DMS53 treated with DMSO at 0.1 percent for 48 hours (cell line): ENCODE results near the gene PCNT.
"Not testable (repeated sequence)": the region's sequence is repeated elsewhere in the genome, so short reads cannot be mapped to it uniquely, and the experiment has no call there.

Experiments used
- DNase-seq: peaks from one replicate; lab custom pipeline; 2025; ENCODE audit not compliant: unreplicated experiment; lab: John Stamatoyannopoulos, UW

Gene PCNT

DNA sequence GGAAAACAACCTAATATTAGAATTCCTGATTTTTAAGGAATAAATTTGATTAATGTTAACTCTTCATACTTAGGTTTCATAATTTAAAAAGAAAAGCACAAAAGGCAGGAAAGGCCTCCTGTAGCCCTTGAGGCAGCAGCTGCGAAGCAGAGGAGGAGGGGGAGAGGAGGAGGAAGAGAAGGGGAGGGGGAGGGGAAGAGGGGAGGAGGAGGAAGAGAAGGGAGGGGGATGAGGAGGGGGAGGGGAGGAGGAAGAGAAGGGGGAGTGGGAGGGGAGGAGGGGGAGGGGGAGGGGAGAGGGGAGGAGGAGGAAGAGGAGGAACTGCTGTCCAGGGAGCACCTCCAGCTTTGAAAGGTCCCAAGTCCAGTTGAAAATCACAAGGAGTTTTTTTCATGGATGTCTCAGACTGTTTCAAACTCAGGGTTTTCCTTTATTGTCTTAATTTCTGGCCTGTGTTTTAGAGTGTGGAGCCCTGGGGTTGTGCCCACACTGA is 99.6 kb downstream of the PCNT start:
- DNase-seq: no peak

DNA sequence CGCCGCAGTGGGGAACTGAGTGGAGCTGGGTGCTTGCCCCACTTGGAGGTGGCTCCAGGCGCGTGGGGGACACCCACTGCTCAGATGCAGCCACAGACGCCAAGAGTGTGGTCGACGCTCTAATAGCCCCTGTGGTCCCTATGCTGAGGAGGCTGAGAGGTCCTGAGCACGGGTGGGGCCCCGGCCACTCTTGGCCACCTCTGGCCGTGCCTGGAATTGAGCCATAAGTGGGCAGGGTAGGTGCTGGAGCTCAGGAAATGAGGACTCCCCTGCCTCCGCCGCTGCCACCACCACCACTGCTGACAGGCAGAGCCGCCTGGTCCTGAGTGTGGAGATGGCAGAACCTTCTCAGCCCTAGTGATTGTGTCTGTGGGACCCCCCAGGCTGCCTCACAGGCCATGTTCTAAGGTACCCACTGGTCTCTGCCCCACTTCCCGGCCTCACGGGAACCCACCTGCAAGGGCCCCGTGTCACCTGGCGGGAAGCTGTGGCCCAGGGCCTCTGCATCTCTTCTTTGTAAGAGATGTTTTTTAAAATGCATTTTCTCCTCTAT is 100.2 kb downstream of the PCNT start:
- DNase-seq: no peak

DNA sequence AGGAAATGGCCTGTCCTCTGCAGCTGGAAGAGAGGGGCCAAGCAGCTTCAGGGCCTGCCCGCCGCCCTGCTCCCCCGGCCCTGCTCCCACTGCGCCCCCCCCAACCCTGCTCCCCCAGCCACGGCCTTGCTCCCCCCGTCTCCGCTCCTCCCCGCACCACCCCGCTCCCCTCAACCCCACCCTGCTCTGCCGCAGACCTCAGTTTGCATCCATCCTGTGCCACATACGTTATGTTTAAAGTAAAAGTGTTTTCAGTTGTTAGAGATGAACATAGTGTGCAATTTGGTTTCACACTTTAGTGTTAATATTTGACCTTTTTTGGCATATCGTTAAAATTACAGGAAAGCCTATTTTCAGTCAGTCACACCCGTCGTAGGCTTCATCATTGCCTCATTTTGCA is 100.7 kb downstream of the PCNT start:
- DNase-seq: no peak

DNA sequence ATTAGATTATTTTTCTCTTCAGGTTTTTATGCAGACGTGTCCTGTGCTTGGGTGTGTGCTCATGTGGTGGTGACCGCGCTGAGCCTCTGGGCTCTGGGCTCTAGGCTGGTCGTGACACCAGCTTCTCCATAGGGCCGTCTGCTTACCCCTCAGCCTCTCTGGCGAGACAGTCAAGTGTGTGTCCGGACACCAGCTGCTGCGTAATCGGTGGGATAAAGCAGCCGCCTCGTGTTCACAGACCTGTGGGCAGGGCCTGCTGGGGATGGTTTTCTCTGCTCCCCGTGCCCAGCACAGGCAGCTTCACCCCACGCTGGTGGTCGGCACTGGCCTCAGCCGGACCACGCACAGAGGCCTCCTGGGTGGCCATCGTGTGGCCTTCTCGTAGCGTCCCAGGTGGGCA is 101.1 kb downstream of the PCNT start:
- DNase-seq: peak; percentile 64

DNA sequence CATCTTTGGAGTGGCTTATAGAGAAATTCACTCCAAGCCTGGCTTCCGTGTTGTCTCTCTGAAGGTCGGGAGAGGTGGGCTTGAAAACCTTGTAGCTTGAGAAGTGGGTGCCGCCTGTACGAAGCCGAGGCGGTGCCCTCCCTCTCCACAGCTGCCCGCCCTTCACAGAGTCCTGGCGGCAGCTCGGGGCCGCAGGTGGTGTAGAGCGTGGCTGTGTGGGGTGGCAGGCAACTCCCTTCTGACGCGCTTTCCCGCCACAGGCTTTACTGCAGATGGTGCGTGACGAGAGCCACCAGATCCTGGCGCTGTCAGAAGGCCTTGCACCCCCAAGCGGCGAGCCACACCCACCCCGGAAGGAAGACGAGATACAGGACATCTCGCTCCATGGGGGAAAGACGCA is 101.6 kb downstream of the PCNT start:
- peak; percentile 64 for DNase-seq

DNA sequence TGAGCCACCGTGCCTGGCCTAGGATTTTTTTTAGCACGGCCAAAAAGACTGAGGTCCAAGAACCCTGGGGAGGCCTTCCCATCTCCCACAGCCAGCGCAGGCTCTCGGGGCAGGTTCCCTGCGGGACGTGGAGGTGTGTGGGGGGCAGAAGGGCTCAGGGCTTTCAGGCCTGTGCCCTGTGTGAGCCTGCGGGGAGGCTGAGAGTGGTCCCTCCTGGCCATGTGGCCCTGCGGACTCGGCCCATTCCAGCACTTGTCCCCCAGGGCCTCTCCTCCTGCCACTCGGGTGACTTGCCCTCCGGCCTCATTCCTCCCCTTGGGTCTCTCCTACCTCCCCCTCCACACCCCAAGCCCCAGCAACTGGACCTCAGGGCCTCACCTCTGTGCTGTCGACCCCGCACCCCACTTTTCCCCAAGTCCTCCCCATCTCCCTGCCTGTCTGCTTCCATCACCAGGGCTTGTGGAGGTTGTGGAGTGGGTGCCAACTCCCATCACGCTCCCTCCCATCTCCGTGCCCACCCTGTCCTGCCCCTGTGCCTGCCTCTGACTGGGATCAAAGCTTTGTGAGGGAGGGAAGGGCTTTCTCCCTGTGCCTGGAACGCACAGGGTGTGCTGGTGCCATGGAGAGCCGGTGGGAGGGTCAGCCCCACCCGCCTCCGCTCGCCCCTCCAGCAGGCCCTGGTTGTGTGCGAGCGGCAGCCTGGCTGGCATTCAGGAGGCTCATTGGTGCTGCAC is 102.5 kb downstream of the PCNT start:
- DNase-seq: no peak

DNA sequence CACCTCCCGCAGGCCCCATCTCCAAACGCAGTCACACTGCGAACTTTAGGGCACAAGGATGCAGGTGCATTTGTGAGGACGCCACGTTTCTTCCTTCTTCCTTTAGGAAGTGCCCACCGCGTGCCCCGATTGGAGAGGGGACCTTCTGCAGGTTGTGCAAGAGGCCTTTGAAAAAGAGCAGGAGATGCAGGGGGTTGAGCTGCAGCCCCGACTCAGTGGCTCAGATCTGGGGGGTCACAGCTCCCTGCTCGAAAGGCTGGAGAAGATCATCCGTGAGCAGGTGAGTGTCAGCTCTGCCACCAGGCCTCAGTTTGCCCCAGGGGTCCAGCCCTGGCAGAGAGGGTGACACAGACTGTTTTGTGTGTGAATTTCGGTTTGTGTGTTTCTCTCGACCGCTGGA is 103.6 kb downstream of the PCNT start:
- DNase-seq: no peak

DNA sequence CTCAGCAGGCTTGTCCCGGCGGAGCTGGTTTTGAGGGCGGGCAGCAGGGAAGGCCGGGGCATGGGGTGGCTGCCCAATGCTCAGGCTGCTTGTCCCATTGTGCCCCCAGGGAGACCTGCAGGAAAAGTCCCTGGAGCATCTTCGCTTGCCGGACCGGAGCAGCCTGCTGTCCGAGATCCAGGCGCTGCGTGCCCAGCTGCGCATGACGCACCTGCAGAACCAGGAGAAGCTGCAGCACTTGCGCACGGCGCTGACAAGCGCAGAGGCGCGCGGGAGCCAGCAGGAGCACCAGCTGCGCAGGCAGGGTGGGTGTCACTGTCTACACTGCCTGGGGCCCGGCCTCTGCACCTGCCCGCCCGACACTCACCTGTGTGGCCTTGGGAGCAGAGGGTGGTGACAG is 104.3 kb downstream of the PCNT start:
- no peak for DNase-seq

DNA sequence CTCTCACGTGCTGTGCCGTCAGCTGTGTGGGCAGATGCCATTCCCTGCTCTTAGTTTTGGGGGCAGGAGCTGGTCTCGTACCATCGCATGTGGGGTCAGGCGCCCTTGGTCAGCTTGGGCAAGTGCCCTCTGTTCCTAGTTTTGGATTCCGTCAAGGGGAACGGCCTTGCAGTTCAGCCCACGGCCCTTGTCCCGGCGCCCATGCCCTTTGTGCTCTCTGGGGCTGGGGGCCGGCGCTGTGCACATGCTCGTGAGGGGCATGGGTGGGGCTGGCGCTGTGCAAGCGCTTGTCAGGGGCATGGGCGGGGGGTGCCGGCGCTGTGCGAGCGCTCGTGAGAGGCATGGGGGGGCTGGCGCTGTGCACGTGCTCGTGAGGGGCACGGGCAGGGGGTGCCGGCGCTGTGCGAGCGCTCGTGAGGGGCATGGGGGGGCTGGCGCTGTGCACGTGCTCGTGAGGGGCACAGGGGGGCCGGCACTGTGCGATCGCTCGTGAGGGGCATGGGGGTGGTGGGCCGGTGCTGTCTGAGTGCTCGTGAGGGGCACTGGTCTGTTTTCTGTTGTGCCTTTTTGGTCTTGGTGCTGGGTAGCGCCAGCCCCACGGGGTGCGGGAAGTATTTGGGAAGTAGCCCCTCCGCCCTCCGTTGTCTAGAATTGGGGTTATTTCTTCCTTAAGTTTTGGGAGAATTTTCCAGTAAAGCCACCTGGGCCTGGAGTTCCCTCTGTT is 105.2 kb downstream of the PCNT start:
- DNase-seq: no peak

DNA sequence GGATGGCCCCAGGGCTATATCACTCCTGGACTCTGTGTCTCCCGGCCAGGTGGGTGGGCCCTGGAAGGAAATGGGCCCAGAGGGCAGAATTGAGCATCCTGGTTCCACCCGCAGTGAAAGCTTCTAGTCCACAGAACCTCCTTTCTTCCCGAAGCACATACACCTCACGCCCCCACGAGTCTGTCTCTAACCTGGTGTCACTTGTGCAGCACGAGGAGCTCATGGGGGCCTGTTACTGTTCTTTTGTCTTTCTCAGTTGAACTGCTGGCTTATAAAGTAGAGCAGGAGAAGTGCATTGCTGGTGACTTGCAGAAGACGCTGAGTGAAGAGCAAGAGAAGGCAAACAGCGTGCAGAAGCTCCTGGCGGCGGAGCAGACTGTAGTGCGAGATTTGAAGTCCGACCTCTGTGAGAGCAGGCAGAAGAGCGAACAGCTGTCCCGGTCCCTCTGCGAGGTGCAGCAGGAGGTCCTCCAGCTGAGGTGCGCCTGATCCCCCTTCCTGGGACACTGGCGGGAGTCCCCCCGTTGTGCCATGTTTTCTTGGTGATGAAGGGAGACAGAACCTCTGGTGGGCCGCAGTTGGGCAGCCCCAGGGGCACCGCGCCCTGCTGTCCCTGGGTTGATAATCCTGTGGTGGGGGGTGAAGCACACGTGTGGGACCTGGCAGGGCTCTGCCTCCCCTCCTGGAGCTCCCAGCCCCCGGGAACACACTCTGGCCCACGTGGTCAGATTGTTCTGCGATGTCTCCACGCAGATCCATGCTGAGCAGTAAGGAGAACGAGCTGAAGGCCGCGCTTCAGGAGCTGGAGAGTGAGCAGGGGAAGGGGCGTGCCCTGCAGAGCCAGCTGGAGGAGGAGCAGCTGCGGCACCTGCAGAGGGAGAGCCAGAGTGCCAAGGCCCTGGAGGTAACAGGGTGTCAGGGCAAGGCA is 106.1 kb downstream of the PCNT start:
- no peak for DNase-seq

DNA sequence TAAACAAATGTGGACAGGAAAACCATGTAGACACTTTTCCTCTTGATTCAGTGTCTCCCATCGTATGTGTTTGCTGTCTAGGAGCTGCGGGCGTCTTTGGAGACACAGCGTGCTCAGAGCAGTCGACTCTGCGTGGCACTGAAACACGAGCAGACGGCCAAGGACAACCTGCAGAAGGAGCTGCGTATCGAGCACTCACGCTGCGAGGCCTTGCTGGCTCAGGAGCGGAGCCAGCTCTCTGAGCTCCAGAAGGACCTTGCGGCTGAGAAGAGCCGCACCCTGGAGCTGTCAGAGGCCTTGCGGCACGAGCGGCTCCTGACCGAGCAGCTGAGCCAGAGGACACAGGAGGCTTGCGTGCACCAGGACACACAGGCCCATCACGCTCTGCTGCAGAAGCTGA is 107.5 kb downstream of the PCNT start:
- no peak for DNase-seq

DNA sequence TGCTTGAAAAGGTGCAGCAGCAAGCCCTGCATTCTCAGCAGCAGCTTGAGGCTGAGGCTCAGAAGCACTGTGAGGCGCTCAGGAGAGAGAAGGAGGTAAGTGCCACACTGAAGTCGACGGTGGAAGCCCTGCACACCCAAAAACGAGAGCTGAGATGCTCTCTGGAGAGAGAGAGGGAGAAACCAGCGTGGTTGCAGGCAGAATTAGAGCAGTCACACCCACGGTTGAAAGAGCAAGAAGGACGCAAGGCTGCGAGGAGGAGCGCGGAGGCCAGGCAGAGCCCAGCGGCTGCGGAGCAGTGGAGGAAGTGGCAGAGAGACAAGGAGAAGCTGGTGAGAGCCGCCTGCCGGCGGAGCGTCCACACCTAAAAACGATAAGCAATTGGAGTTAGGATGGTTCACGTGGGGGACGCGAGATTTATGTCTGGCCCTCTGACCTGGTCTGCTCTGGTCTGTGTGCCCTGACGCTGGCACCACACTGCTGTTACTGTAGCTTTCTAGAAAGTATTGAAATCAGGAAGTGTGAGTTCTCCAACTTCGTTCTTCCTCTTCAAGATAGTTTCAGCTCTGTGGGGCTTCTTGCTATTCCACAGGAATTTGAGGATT is 108.0 kb downstream of the PCNT start:
- DNase-seq: no peak

DNA sequence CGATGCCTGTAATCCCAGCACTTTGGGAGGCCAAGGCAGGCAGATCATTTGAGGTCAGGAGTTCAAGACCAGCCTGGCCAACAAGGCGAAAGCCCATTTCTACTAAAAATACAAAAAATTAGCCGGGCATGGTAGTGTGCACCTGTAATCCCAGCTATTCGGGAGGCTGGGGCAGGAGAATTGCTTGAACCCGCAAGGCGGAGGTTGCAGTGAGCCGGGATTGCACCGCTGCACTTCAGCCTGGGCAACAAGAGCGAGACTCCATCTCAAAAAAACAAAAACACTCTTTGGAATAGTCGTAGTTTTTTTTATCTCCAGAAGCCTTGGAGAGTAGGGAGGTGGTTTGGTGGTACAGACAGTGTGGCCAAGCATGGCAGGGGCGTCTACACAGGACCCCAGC is 109.2 kb downstream of the PCNT start:
- not testable (repeated sequence) for DNase-seq

DNA sequence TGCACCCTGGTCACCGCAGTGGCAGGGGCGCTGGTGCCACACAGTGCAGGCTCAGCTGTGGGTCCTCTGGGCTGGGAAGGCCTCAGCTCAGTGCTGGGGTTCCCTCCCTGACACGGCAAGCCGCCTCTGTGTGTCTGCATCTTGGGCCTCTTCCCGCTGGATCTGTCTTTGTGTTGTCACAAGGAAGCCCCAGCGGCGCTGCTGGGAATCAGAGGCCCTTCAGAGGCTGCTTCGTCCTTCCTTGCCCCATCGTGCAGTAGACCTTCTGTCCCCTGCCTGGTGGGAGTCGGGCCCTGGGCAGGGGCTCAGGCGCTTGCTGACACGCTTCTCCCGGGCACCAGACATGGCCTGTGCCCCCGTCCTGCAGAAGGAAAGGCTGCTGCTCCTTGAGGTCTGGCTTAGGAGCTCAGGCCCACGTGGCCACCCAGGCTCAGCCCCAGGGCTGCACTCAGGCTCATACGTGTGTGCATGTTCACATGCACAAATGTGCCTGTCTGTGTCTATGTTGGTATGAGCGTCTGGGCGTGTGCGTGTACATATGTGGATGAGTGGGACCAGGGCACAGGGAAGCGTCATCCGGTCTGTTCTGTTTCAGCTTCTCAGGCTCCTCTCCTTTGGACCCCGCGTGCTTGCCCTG is 110.5 kb downstream of the PCNT start:
- DNase-seq: no peak

DNA sequence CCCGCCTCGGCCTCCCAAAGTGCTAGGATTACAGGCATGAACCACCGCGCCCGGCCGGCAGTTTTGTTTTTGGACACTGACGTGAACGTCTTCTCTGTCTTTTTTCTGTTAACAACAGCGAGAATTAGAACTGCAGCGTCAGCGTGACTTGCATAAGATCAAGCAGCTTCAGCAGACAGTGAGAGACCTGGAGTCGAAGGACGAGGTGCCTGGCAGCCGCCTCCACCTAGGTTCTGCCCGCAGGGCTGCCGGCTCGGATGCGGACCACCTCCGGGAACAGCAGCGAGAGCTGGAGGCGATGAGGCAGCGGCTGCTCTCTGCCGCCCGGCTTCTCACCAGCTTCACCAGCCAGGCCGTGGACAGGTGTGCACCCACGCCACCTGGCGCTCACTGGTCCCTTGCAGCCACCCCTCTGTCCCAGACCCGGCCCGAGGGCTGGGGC is 111.9 kb downstream of the PCNT start:
- no peak for DNase-seq

DNA sequence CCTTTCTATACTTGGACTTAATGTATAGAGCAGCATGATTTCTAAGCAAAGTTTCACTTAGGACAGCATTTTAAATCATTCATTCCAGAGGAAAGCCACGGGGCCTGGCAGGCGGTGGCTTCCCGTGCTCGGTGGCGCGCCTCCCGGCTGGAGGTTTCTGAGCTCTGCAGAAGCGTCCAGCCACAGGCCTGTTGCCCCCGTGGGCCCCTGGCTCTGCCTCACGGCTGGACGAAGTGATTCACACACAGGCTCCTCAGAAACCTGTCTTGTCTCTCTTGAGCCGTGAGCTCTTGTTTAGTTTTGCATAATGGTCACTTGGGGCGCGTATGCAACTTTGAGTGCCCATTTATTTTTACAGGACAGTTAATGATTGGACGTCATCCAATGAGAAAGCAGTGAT is 112.7 kb downstream of the PCNT start:
- no peak for DNase-seq

DNA sequence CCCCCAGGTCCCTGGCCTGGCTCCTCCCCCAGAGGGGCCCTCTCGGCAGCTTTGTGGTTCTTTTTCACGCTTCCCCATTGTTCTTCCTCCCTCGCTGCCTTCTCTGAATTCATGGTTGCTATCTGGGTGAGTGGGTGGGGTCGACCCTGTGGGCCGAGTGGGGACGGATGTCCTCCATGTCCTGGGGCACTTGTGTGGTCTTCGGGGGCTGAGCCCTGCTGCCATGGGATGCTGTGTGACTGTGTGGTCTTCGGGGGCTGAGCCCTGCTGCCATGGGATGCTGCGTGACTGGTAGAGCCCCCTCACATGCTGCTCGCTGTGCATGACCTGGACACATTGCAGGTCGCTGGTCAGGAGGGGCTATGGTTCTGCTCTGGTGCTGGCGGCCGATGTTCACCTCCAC is 113.1 kb downstream of the PCNT start:
- DNase-seq: no peak

DNA sequence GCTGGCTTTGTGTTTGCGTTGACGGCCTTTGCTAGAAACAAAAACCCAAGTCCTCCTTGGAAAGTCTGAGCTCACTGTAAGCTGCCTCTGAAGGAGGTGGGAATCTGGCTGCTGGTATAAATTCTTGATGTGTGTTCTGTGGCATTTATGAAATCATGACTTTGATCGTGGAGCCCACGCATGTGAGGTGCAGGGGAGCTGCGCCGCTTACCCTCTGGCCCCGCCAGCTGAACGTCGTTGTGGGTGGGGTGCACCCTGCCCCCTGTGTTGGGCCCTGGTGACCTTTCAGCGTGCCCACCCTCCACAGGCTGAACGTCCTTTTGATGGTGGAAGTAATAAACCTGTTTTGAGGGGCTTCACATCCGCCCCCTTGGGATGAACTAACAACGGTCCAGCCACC is 113.6 kb downstream of the PCNT start:
- no peak for DNase-seq

DNA sequence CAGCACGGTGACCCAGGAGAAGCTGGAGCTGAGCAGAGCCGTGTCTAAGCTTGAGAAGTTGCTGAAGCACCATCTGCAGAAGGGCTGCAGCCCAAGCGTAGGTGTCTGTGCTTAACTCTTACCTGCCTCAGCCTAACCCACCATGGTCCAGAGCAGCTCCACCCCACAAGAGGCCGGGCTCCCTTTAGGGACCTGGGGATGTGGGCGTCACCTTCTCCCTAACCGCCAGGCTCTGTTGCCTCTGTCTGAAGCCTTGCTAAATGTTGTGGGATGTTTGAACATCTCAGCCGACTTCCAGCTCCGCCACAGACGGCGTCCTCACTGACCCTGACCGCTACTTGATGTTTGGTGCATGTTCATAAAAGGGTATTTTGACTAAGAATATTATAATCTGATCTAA is 114.3 kb downstream of the PCNT start:
- no peak for DNase-seq

DNA sequence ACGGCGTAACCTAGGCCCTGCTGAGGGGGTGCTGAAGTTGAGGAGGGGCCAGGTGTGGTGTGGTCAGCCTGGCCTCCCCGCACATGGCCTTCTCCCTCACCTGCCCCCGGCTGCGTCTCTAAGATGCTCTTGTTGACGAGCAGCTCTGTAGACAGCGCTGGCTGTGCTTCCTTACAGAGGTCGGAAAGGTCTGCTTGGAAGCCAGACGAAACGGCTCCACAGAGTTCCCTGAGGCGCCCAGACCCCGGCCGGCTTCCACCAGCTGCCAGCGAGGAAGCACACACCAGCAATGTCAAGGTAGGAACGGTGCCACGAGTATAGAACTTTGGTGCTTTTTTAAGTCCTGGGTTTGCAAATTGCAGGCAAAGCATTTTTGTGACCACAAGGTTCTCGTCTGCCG is 116.0 kb downstream of the PCNT start:
- no peak for DNase-seq
